GM12878 (cell line): Measurements from ENCODE around the gene GRM5.

Experiments used
- BHLHE40 ChIP-seq, 2 experiments: fragments of 450-650 bp in 1 of 2; IDR thresholded peaks; 2 replicates each; pipeline ENCODE4 v1.6.1; 2011 to 2017; ENCODE audit warnings: low read depth in 2 of 2, borderline replicate concordance in 1 of 2, improper control_type of control experiment in 1 of 2, low read length in 1 of 2, mild to moderate bottlenecking in 1 of 2
- BMI1 ChIP-seq: fragments of 450-650 bp; IDR thresholded peaks from 2 replicates; pipeline ENCODE4 v1.6.1; 2016; ENCODE audit warnings: mild to moderate bottlenecking, moderate library complexity, borderline replicate concordance
- CEBPB ChIP-seq, 2 experiments: fragments of 150-350 bp in 1 of 2; IDR thresholded peaks; 2 replicates each; pipeline ENCODE4 v1.6.1; 2012 to 2014; ENCODE audit warnings: low read depth in 2 of 2, low read length in 2 of 2, borderline replicate concordance in 1 of 2, inconsistent platforms in 1 of 2
- EZH2 ChIP-seq: IDR thresholded peaks from 2 replicates; pipeline ENCODE4 v1.6.1; 2012; ENCODE audit warnings: low read depth, mild to moderate bottlenecking, control low read depth, inconsistent platforms, low read length, borderline replicate concordance; ENCODE audit not compliant: control insufficient read depth
- NFIC ChIP-seq: IDR thresholded peaks from 2 replicates; pipeline ENCODE4 v1.6.1; 2012; ENCODE audit warnings: low read depth, mild to moderate bottlenecking, inconsistent platforms, low read length, moderate library complexity
- NFYA ChIP-seq: IDR thresholded peaks from 2 replicates; pipeline ENCODE4 v1.6.1; 2011; ENCODE audit warnings: low read depth, mild to moderate bottlenecking, low read length, improper control_type of control experiment, borderline replicate concordance
- NFYB ChIP-seq: IDR thresholded peaks from 2 replicates; pipeline ENCODE4 v1.6.1; 2011; ENCODE audit warnings: low read depth, mild to moderate bottlenecking, low read length, improper control_type of control experiment, moderate library complexity; ENCODE audit not compliant: insufficient read depth
- NR2C1 ChIP-seq: fragments of 450-650 bp; IDR thresholded peaks from 2 replicates; pipeline ENCODE4 v1.6.1; 2017; ENCODE audit warnings: antibody characterized with exemption, mild to moderate bottlenecking, moderate library complexity
- POLR2AphosphoS5 ChIP-seq: IDR thresholded peaks from 2 replicates; pipeline ENCODE4 v1.6.1; 2011; ENCODE audit warnings: mild to moderate bottlenecking, low read length, inconsistent platforms
- RELA ChIP-seq: fragments of 450-650 bp; IDR thresholded peaks from 2 replicates; pipeline ENCODE4 v1.8.0; 2014; ENCODE audit warnings: borderline replicate concordance; ENCODE audit not compliant: partially characterized antibody
- RFX5 ChIP-seq: IDR thresholded peaks from 2 replicates; pipeline ENCODE4 v1.6.1; 2011; ENCODE audit warnings: low read depth, low read length, improper control_type of control experiment
- SMC3 ChIP-seq: IDR thresholded peaks from 2 replicates; pipeline ENCODE4 v1.6.1; 2011; ENCODE audit warnings: low read length, improper control_type of control experiment, borderline replicate concordance

GRCh38 chr11:88501541-88501940 lies 564.2 kb downstream of the GRM5 start:
- TF ChIP-seq NFYB: no peak
- no peak for TF ChIP-seq RFX5
- TF ChIP-seq NR2C1: no peak
- no peak for TF ChIP-seq BHLHE40 (IDR thresholded peaks at IDR 0.05; ENCODE audit: borderline replicate concordance in 1 of 2, low read depth in 2 of 2, low read length in 1 of 2)
- no peak for TF ChIP-seq EZH2
- no peak for TF ChIP-seq POLR2AphosphoS5
- no peak for TF ChIP-seq RELA
- TF ChIP-seq CEBPB (IDR thresholded peaks at IDR 0.05; ENCODE audit: borderline replicate concordance in 1 of 2, low read depth in 2 of 2, low read length in 2 of 2): no peak
- TF ChIP-seq SMC3: no peak
- no peak for TF ChIP-seq NFYA
- no peak for TF ChIP-seq BMI1
- no peak for TF ChIP-seq NFIC
